Bladder microvascular endothelial cell (primary cell): ENCODE results near the gene HTR6. TPM values are rescaled to one million over a fixed set of nuclear protein-coding genes. Genes with fewer than 3 reads are reported as not detected.

ENCODE experiments used
- total RNA-seq: library from RNA; depleted of rRNA; stranded (reverse); fragments of >200 nt; gene quantifications from 2 replicates; pipeline ENCODE4 v1.2.3, GENCODE V29; 2014

Gene HTR6
- not detected in 2 replicates for total RNA-seq

DNA sequence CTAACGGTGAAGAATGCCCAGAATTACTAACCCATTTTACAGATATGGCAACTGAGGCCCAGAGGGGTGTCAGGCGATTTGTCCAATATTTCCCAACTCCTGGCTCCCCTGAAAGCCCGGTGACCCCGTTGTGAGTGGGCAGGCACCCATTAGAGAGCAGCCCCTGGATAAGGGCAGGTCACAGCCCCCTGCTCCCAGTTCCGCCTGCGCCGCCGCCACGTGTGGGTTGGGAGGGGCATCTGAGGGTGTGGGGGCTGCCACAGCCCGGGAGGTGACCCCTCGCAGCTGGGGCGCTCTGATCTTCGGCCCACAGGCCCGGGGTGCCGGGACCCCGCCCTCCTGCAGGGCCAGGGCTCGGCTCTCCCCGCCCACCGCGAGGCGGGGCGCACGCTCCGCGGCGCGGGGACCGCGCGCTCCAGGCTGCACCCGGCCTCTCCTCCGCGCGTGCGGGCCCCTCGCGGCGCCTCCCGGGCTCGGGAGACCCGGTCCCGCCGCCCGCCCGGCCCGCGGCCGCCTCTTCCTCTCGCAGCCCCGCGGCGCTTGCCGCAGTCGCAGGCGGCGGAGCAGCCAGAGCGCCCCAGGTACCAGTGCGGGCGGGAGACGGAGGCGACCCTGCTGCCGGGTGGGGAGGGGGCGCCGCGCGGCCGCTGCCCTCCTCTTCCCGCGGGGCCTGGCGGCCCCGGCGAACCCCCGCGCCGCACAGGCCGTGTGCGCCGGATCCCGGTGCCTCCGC, at the start of gene HTR6:
TSS of gene HTR6 (plus strand) at position 423 of the 733 bp plus-strand sequence. CDS start 879 bp downstream, outside the sequence.

DNA sequence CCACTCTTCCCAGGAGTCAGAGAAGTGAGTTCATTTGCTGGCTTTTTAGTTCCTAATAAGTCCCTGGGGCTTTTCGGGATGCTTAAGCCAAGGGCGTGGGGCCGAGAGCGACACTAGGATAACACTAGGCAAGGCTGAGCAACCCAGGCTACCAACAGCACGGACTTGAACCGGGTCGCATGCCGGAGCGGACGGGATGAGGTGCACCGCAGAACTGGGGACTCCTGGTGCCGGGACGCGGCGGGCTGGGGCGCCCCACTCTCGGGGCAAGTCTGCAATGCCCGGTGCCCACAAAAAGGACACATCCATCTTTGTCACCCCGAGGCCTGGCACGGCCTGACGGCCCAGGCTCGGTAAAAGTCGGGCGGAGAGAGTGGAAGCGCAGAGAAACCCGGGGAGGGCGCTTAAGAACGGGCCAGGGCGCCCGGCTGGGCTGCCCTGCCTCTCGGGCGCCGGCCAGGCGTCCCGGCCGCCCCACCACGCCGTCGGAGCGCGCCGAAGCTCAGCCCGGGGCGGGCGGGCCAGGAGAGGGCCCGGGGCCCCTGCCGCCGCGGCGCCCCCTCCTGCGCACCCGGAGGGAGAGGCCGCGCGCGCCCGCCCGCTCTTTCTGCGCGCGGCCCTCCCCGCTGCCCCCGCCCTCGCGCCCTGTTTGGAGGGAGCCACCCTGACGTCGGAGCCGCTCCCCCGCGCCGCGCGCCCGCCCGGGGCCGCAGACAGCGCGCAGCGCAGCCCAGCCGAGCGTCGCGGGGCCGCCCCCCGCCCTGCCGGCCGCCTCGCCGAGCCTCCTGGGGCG, 20.9 kb upstream of the HTR6 start, which contains the start of gene NBL1:
TSS of gene NBL1 (plus strand) at position 710 of the 793 bp plus-strand sequence. CDS start 10,720 bp downstream, outside the sequence.

Other genes with a start within 250 kb of the HTR6 start
- 85.5 and 130 TPM in 2 replicates for gene CAPZB, start 179.3 kb upstream of the HTR6 start, total RNA-seq
- gene NBL1, start 20.6 kb upstream of the HTR6 start, total RNA-seq, result 50.2 and 178 TPM in 2 replicates
- gene TMCO4, start 135.0 kb downstream of the HTR6 start, total RNA-seq, result 7.0 and 10.8 TPM in 2 replicates
- not detected in 2 replicates for gene RNF186, start 150.4 kb downstream of the HTR6 start, total RNA-seq
- gene OTUD3, start 217.5 kb downstream of the HTR6 start, total RNA-seq, result 1.8 and 8.9 TPM in 2 replicates